GM12873 (cell line): ENCODE results near the gene MAU2.

Experiments used
- CTCF ChIP-seq: IDR thresholded peaks from 2 replicates; pipeline ENCODE4 v1.5.1; 2012; ENCODE audit warnings: low read depth, mild to moderate bottlenecking, moderate library complexity, low read length, control low read depth; ENCODE audit not compliant: insufficient read depth; ENCODE audit errors: missing control alignments

Gene MAU2

GRCh38 chr19:19338082-19338481 lies 17.5 kb downstream of the MAU2 start:
- TF ChIP-seq CTCF, result no peak

- no peak for TF ChIP-seq CTCF
Observed at GRCh38 chr19:19341026-19341425, 20.4 kb downstream of the MAU2 start.

GRCh38 chr19:19342086-19343015 lies 21.7 kb downstream of the MAU2 start:
- TF ChIP-seq CTCF, result peak; percentile 67

- no peak for TF ChIP-seq CTCF
Observed at GRCh38 chr19:19343016-19343362, 22.4 kb downstream of the MAU2 start.

- no peak for TF ChIP-seq CTCF
Observed at GRCh38 chr19:19343762-19344161, 23.1 kb downstream of the MAU2 start.

- TF ChIP-seq CTCF, result no peak
Observed at GRCh38 chr19:19345232-19345631, 24.6 kb downstream of the MAU2 start.

GRCh38 chr19:19345970-19346369 lies 25.3 kb downstream of the MAU2 start:
- no peak for TF ChIP-seq CTCF
